Brain microvascular endothelial cell (primary cell): ENCODE data around the gene PER1.

Experiments
- DNase-seq: peaks from one replicate; pipeline ENCODE4 v3.0.0-alpha.2; 2020
- H3K27ac ChIP-seq: fragments of 250-450 bp; sonication (Bioruptor Pico); 2 replicates; pipeline ENCODE4 v1.5.1; 2020; ENCODE audit warnings: mild to moderate bottlenecking, moderate library complexity
- H3K27me3 ChIP-seq: fragments of 250-450 bp; sonication (Bioruptor Pico); replicated peaks from 2 replicates; pipeline ENCODE4 v1.5.1; 2020; ENCODE audit warnings: mild to moderate bottlenecking
- H3K36me3 ChIP-seq: fragments of 250-450 bp; sonication (Bioruptor Pico); replicated peaks from 2 replicates; pipeline ENCODE4 v1.5.1; 2020; ENCODE audit warnings: mild to moderate bottlenecking
- H3K4me3 ChIP-seq: 2 replicates; pipeline ENCODE4 v1.5.1; 2011; ENCODE audit warnings: low read depth, mild to moderate bottlenecking, control low read depth, low read length, moderate library complexity
- in situ Hi-C: cut with HindIII; loops from 2 replicates; pipeline ENCODE4 v1.10.0; 2017; ENCODE audit warnings: low sequenced_read_pairs, low pct_ligation_motif_present
- TF ChIP-seq, protein P1 (sequence below): IDR thresholded peaks from 2 replicates; pipeline ENCODE4 v1.5.1; 2011; ENCODE audit warnings: low read depth, mild to moderate bottlenecking, moderate library complexity, low read length, control low read depth, inconsistent platforms; ENCODE audit errors: missing control alignments

Gene PER1

DNA sequence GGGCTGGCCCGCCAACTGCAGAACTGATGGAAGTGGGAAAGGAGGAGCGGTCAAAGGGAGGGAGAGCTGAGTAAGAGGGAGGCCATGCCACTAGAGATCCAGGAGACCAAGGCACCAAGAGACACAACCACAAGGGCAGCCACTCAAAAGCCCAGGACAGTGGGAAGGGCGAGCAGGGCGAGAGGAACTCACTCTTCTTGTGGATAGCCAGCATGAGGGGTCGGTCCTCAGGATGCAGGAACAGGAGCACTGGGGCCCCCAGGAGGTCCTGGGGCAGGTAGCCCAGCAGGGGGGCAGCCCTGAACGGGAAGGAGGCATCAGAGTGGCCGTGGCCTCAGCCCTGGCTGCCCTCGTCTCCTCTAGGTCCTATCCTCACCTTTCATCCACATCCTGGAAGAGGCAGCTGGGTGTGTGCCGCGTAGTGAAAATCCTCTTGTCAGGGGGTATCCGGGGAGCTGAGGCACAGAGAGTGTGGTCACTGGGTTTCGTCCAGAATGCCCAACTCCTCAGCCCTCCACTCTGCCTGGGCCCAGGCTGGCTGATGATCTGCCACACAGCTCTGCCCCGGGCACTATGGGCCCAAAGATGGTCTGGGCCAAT, 4.3 kb downstream of the PER1 start:
- H3K4me3 ChIP-seq: no peak overlapping the region
- in situ Hi-C loops: no loop called here
- H3K27ac ChIP-seq: no peak overlapping the region
- TF ChIP-seq, protein P1, sequence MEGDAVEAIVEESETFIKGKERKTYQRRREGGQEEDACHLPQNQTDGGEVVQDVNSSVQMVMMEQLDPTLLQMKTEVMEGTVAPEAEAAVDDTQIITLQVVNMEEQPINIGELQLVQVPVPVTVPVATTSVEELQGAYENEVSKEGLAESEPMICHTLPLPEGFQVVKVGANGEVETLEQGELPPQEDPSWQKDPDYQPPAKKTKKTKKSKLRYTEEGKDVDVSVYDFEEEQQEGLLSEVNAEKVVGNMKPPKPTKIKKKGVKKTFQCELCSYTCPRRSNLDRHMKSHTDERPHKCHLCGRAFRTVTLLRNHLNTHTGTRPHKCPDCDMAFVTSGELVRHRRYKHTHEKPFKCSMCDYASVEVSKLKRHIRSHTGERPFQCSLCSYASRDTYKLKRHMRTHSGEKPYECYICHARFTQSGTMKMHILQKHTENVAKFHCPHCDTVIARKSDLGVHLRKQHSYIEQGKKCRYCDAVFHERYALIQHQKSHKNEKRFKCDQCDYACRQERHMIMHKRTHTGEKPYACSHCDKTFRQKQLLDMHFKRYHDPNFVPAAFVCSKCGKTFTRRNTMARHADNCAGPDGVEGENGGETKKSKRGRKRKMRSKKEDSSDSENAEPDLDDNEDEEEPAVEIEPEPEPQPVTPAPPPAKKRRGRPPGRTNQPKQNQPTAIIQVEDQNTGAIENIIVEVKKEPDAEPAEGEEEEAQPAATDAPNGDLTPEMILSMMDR: no peak
- peaks cover 63% of the 10 kb centered on the region for H3K36me3 ChIP-seq
- no peaks in the 10 kb centered on the region for H3K27me3 ChIP-seq
- DNase-seq: no peak

GRCh38 chr17:8147141-8147804, 4.9 kb downstream of the PER1 start:
- Histone ChIP-seq H3K27ac (no peak overlapping the region), H3K4me3 (no peak overlapping the region), H3K36me3 (peaks cover 69% of the 10 kb centered on the region), H3K27me3 (no peaks in the 10 kb centered on the region)
- TF ChIP-seq, protein P1: no peak
- DNase-seq: no peak
- in situ Hi-C loops: no loop called here

GRCh38 chr17:8146381-8147140, 5.6 kb downstream of the PER1 start:
- no peak for DNase-seq
- no peak overlapping the region for H3K27ac ChIP-seq
- TF ChIP-seq, protein P1: no peak

GRCh38 chr17:8145811-8146210, 6.4 kb downstream of the PER1 start:
- TF ChIP-seq, protein P1: no peak
- DNase-seq: no peak
- Histone ChIP-seq H3K27ac (no peak overlapping the region), H3K4me3 (no peak overlapping the region), H3K36me3 (peaks cover 83% of the 10 kb centered on the region), H3K27me3 (no peaks in the 10 kb centered on the region)
- in situ Hi-C loops: no loop called here

More at GRCh38 chr17:8146381-8147140, 5.6 kb downstream of the PER1 start:
- Histone ChIP-seq H3K36me3 (peaks cover 77% of the 10 kb centered on the region), H3K4me3 (no peak overlapping the region), H3K27me3 (no peaks in the 10 kb centered on the region)
- in situ Hi-C loops: no loop called here

- TF ChIP-seq, protein P1: no peak
- no peaks in the 10 kb centered on the region for H3K27me3 ChIP-seq
- in situ Hi-C loops: no loop called here
- peaks cover 83% of the 10 kb centered on the region for H3K36me3 ChIP-seq
- no peak overlapping the region for H3K27ac ChIP-seq
- no peak for DNase-seq
- no peak overlapping the region for H3K4me3 ChIP-seq
Observed at GRCh38 chr17:8144401-8145231, 7.6 kb downstream of the PER1 start.
